Measurements from ENCODE around the gene EDRF1. TPM values are rescaled to one million over a fixed set of nuclear protein-coding genes. Genes with fewer than 3 reads are reported as not detected.

Gene EDRF1
- total and polyA plus RNA-seq, 2 experiments from 2014 or later, result 25.0 to 48.8 TPM

DNA sequence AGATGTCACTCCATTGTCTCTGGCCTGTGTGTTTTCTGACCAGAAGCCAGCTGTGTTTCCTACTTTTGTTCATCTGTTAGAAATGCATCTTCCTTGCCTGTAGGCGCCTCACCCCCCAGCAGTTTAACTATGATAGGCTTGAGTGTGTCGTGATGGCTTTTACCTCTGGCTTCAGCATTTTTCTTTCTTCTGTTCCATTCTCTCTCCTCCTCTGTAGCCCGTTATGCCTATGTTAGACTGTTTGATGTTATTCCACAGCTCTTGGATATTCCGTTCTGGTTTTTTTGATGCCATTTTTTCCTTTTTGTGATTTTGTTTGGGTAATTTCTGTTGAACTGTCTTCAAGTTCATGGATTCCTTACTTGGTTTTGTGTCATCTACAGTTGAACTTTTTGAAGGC lies 38.2 kb downstream of the EDRF1 start:
- Histone ChIP-seq H3K4me2 (no peak overlapping the region), H4K20me1 (replicated peaks; ENCODE audit: insufficient read depth) (0 out of 2 replicates have a peak, but pooled peaks cover 16% of the 10 kb centered on the region), H3K4me1 (ENCODE audit: insufficient read depth) (peaks cover 3% of the 10 kb centered on the region; the same call in 1 of the 2 replicates), H3K27me3 (ENCODE audit: insufficient read depth) (no peaks in the 10 kb centered on the region), H3K79me2 (replicated peaks; ENCODE audit: insufficient read depth) (peaks cover 9% of the 10 kb centered on the region; the same call in 1 of the 2 replicates), H3F3A (replicated peaks; ENCODE audit: low read depth) (no peaks in the 10 kb centered on the region), H2AFZ (no peak overlapping the region), H3K4me3 (no peak overlapping the region), H3K9me2 (ENCODE audit: insufficient read depth) (no peaks in the 10 kb centered on the region), H3K27ac (ENCODE audit: low read depth) (no peak overlapping the region), H3K36me3 (ENCODE audit: insufficient read depth) (peaks cover 56% of the 10 kb centered on the region)
- ATAC-seq, result no peak
- Mint-ChIP-seq H3K4me3 (no peak overlapping the region), H3K9me3 (no peaks in the 10 kb centered on the region), H3K27ac (no peak overlapping the region), H3K36me3 (ENCODE audit: low read depth) (peaks cover 61% of the 10 kb centered on the region), H3K27me3 (ENCODE audit: insufficient read depth, low read depth, poor library complexity) (peaks cover 2% of the 10 kb centered on the region), H3K4me1 (peaks cover 15% of the 10 kb centered on the region)
- DNase-seq (ENCODE audit: low spot score), result no peak
- no peak for TF ChIP-seq STAT1 (IDR thresholded peaks at IDR 0.05; ENCODE audit: unreplicated experiment)

- Mint-ChIP-seq H3K9me3 (no peaks in the 10 kb centered on the region), H3K36me3 (ENCODE audit: low read depth) (peaks cover 55% of the 10 kb centered on the region)
Measured at GRCh38 chr10:125761961-125762360, 42.5 kb downstream of the EDRF1 start.

GRCh38 chr10:125762692-125763648 lies 43.5 kb downstream of the EDRF1 start:
- H2AFZ ChIP-seq, result no peak overlapping the region
- Mint-ChIP-seq H3K4me3 (no peak overlapping the region), H3K36me3 (ENCODE audit: low read depth) (peaks cover 48% of the 10 kb centered on the region), H3K27me3 (ENCODE audit: insufficient read depth, low read depth, poor library complexity) (peaks cover 2% of the 10 kb centered on the region), H3K27ac (0 out of 2 replicates have a peak overlapping the region, but pooled peaks have one; percentile 3), H3K9me3 (no peaks in the 10 kb centered on the region), H3K4me1 (peaks cover 20% of the 10 kb centered on the region)
- H3F3A ChIP-seq (replicated peaks; ENCODE audit: low read depth), result no peaks in the 10 kb centered on the region
- peaks cover 3% of the 10 kb centered on the region; the same call in 1 of the 2 replicates for H3K4me1 ChIP-seq (ENCODE audit: insufficient read depth)
- no peaks in the 10 kb centered on the region for H3K27me3 ChIP-seq (ENCODE audit: insufficient read depth)
- no peak overlapping the region for H3K4me3 ChIP-seq
- peak overlapping the region; percentile 73; the same call in 1 of the 2 replicates for H3K27ac ChIP-seq (ENCODE audit: low read depth)
- no peaks in the 10 kb centered on the region for H3K9me2 ChIP-seq (ENCODE audit: insufficient read depth)
- no peak overlapping the region for H3K4me2 ChIP-seq
- no peaks in the 10 kb centered on the region for H3K79me2 ChIP-seq (replicated peaks; ENCODE audit: insufficient read depth)
- H3K36me3 ChIP-seq (ENCODE audit: insufficient read depth), result peaks cover 29% of the 10 kb centered on the region
- no peaks in the 10 kb centered on the region for H4K20me1 ChIP-seq (replicated peaks; ENCODE audit: insufficient read depth)
- ATAC-seq, result peak; percentile 74
- TF ChIP-seq EZH2 (IDR thresholded peaks at IDR 0.05; ENCODE audit: low read depth, unreplicated experiment) (no peak), STAT1 (IDR thresholded peaks at IDR 0.05; ENCODE audit: unreplicated experiment) (no peak), ZNF114 (CRISPR knock-in tag; IDR thresholded peaks at IDR 0.05) (no peak), EZH2phosphoT487 (IDR thresholded peaks at IDR 0.05; ENCODE audit: unreplicated experiment) (no peak), POLR2AphosphoS5 (IDR thresholded peaks at IDR 0.05; ENCODE audit: low read depth) (no peak)
- TF ChIP-seq, protein P1, sequence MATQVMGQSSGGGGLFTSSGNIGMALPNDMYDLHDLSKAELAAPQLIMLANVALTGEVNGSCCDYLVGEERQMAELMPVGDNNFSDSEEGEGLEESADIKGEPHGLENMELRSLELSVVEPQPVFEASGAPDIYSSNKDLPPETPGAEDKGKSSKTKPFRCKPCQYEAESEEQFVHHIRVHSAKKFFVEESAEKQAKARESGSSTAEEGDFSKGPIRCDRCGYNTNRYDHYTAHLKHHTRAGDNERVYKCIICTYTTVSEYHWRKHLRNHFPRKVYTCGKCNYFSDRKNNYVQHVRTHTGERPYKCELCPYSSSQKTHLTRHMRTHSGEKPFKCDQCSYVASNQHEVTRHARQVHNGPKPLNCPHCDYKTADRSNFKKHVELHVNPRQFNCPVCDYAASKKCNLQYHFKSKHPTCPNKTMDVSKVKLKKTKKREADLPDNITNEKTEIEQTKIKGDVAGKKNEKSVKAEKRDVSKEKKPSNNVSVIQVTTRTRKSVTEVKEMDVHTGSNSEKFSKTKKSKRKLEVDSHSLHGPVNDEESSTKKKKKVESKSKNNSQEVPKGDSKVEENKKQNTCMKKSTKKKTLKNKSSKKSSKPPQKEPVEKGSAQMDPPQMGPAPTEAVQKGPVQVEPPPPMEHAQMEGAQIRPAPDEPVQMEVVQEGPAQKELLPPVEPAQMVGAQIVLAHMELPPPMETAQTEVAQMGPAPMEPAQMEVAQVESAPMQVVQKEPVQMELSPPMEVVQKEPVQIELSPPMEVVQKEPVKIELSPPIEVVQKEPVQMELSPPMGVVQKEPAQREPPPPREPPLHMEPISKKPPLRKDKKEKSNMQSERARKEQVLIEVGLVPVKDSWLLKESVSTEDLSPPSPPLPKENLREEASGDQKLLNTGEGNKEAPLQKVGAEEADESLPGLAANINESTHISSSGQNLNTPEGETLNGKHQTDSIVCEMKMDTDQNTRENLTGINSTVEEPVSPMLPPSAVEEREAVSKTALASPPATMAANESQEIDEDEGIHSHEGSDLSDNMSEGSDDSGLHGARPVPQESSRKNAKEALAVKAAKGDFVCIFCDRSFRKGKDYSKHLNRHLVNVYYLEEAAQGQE (IDR thresholded peaks at IDR 0.05; ENCODE audit: unreplicated experiment), result no peak
- TF ChIP-seq, protein P2, sequence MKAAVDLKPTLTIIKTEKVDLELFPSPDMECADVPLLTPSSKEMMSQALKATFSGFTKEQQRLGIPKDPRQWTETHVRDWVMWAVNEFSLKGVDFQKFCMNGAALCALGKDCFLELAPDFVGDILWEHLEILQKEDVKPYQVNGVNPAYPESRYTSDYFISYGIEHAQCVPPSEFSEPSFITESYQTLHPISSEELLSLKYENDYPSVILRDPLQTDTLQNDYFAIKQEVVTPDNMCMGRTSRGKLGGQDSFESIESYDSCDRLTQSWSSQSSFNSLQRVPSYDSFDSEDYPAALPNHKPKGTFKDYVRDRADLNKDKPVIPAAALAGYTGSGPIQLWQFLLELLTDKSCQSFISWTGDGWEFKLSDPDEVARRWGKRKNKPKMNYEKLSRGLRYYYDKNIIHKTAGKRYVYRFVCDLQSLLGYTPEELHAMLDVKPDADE (IDR thresholded peaks at IDR 0.05), result no peak
- no peak for DNase-seq (ENCODE audit: low spot score)

More at GRCh38 chr10:125761961-125762360, 42.5 kb downstream of the EDRF1 start:
- Histone ChIP-seq H3K27ac (ENCODE audit: low read depth) (peak overlapping the region; percentile 73), H3K9me2 (ENCODE audit: insufficient read depth) (no peaks in the 10 kb centered on the region), H3F3A (replicated peaks; ENCODE audit: low read depth) (no peaks in the 10 kb centered on the region), H3K4me1 (ENCODE audit: insufficient read depth) (peaks cover 3% of the 10 kb centered on the region; the same call in 1 of the 2 replicates), H3K4me2 (no peak overlapping the region), H4K20me1 (replicated peaks; ENCODE audit: insufficient read depth) (no peaks in the 10 kb centered on the region), H3K4me3 (no peak overlapping the region), H2AFZ (no peak overlapping the region), H3K79me2 (replicated peaks; ENCODE audit: insufficient read depth) (no peaks in the 10 kb centered on the region), H3K27me3 (ENCODE audit: insufficient read depth) (no peaks in the 10 kb centered on the region), H3K36me3 (ENCODE audit: insufficient read depth) (peaks cover 34% of the 10 kb centered on the region)
- 0 out of 2 replicates have a peak overlapping the region, but pooled peaks have one; percentile 76 for H3K27ac Mint-ChIP-seq
- TF ChIP-seq ZNF331 (CRISPR knock-in tag; IDR thresholded peaks at IDR 0.05; ENCODE audit: low read depth) (no peak), STAT1 (IDR thresholded peaks at IDR 0.05; ENCODE audit: unreplicated experiment) (no peak), CREB1 (CRISPR knock-in tag; IDR thresholded peaks at IDR 0.05; ENCODE audit: low read depth) (no peak), EZH2phosphoT487 (IDR thresholded peaks at IDR 0.05; ENCODE audit: unreplicated experiment) (no peak), NANOG (IDR thresholded peaks at IDR 0.05; ENCODE audit: borderline replicate concordance) (no peak)
- peaks cover 20% of the 10 kb centered on the region for H3K4me1 Mint-ChIP-seq
- H3K4me3 Mint-ChIP-seq, result 0 out of 3 replicates have a peak overlapping the region, but pooled peaks have one; percentile 1
- DNase-seq (ENCODE audit: low spot score) (no peak), ATAC-seq (peak; percentile 90)
- peaks cover 2% of the 10 kb centered on the region for H3K27me3 Mint-ChIP-seq (ENCODE audit: insufficient read depth, low read depth, poor library complexity)

All from GM23338 (cell line).